K562 (cell line): ENCODE measurements around the gene AFF2. TPM values are rescaled to one million over a fixed set of nuclear protein-coding genes. Genes with fewer than 3 reads are reported as not detected.

Source experiments
- ATAC-seq: fragments of 200-7000 bp; cut with Tn5 transposase; 3 replicates; pipeline ENCODE4 v1.9.1; 2020; ENCODE audit warnings: moderate library complexity
- BruUV-seq: library from RNA; stranded (reverse); fragments of 400-500 nt; replicated peaks from 2 replicates; lab custom pipeline; 2021; lab: Mats Ljungman, UMichigan
- CTCF ChIA-PET: fragments of 300-600 bp; formaldehyde crosslinking; extraction: SDS; loops from one replicate; lab custom pipeline; 2021; ENCODE audit warnings: low intra/inter-chr PET ratio; lab: Yijun Ruan, JAX
- POLR2A ChIA-PET: fragments of 300-600, 350-650 bp; sonication (Branson Sonifier 250); formaldehyde crosslinking; extraction: SDS; loops from one replicate; lab custom pipeline; 2021; ENCODE audit warnings: antibody characterized with exemption, inconsistent platforms; lab: Yijun Ruan, JAX
- DNase-seq, 4 experiments: peaks; one replicate each; pipeline versions ENCODE4 v3.0.0 to v3.0.0-alpha.2; 2011 to 2018; ENCODE audit warnings: low spot score in 3 of 4, mixed read lengths in 3 of 4; ENCODE audit errors: extremely low read depth in 1 of 4
- FAIRE-seq: peaks from 2 replicates; lab custom pipeline; 2011; peaks lifted over from hg19 to GRCh38; lab: Jason Lieb, UNC
- H2AFZ ChIP-seq: 2 replicates; pipeline ENCODE4 v1.6.0; 2011; ENCODE audit warnings: low read depth, low read length, control low read depth, inconsistent platforms
- H3K27ac ChIP-seq: fragments of 200-600 bp; 3 replicates; pipeline ENCODE4 v1.8.0; 2011; ENCODE audit warnings: low read depth, mild to moderate bottlenecking, control low read depth, inconsistent platforms, low read length, moderate library complexity, mixed read lengths; ENCODE audit errors: extremely low read depth
- H3K27me3 ChIP-seq, 2 experiments: fragments of 300-600 bp in 1 of 2; 2 replicates in 1 of 2; 3 replicates in 1 of 2; pipeline versions ENCODE4 v1.6.0 to v1.8.0; 2011; ENCODE audit warnings: inconsistent platforms in 2 of 2, low read length in 2 of 2, mild to moderate bottlenecking in 1 of 2, mixed read lengths in 1 of 2, moderate library complexity in 1 of 2; ENCODE audit not compliant: control insufficient read depth in 2 of 2, insufficient read depth in 2 of 2
- H3K36me3 ChIP-seq: fragments of 300-600 bp; 3 replicates; pipeline ENCODE4 v1.8.0; 2011; ENCODE audit warnings: mild to moderate bottlenecking, low read length, inconsistent platforms; ENCODE audit not compliant: control insufficient read depth, insufficient read depth
- H3K4me1 ChIP-seq, 2 experiments: fragments of 200-600 bp in 1 of 2; replicated peaks in 1 of 2; 2 replicates in 1 of 2; 3 replicates in 1 of 2; pipeline versions ENCODE4 v1.5.1 to v1.8.0; 2011; ENCODE audit warnings: inconsistent platforms in 2 of 2, low read length in 2 of 2, mild to moderate bottlenecking in 1 of 2, mixed read lengths in 1 of 2, moderate library complexity in 1 of 2; ENCODE audit not compliant: control insufficient read depth in 2 of 2, insufficient read depth in 2 of 2
- H3K4me2 ChIP-seq: 2 replicates; pipeline ENCODE4 v1.6.1; 2011; ENCODE audit warnings: low read length, control low read depth, inconsistent platforms, mixed read lengths; ENCODE audit not compliant: insufficient read depth
- H3K4me3 ChIP-seq: fragments of 200-600 bp; sonication (generic), shearing (Covaris generic); 2 replicates; pipeline ENCODE4 v1.5.1; 2016; ENCODE audit warnings: control low read depth, inconsistent platforms
- H3K79me2 ChIP-seq: fragments of 200-600 bp; 3 replicates; pipeline ENCODE4 v1.8.0; 2011; ENCODE audit warnings: low read length, inconsistent platforms; ENCODE audit not compliant: control insufficient read depth, insufficient read depth
- H3K9ac ChIP-seq, 2 experiments: 2 replicates each; pipeline versions ENCODE4 v1.6.0 to v1.6.1; 2011; ENCODE audit warnings: low read depth in 2 of 2, low read length in 2 of 2, control low read depth in 1 of 2, inconsistent platforms in 1 of 2, mild to moderate bottlenecking in 1 of 2, mixed read lengths in 1 of 2; ENCODE audit not compliant: insufficient read depth in 1 of 2
- H3K9me1 ChIP-seq: one replicate; pipeline ENCODE4 v1.6.0; 2011; ENCODE audit warnings: inconsistent platforms, mild to moderate bottlenecking, low read length, moderate library complexity; ENCODE audit not compliant: control insufficient read depth, insufficient read depth
- H3K9me3 ChIP-seq: replicated peaks from 2 replicates; pipeline ENCODE4 v1.5.1; 2011; ENCODE audit warnings: low read depth, low read length, inconsistent platforms; ENCODE audit not compliant: control insufficient read depth, insufficient read depth
- H4K20me1 ChIP-seq: replicated peaks from 2 replicates; pipeline ENCODE4 v1.6.1; 2011; ENCODE audit warnings: low read length, inconsistent platforms, mixed read lengths; ENCODE audit not compliant: control insufficient read depth, insufficient read depth
- ETV6 ChIP-seq, 3 experiments: fragments of 150-350 bp in 1 of 3; sonication (generic) in 1 of 3; formaldehyde crosslinking in 1 of 3; IDR thresholded peaks; 2 replicates each; pipeline versions ENCODE4 v1.6.1 to v1.8.0; 2014 to 2022; ENCODE audit warnings: borderline replicate concordance in 2 of 3, low read depth in 2 of 3, antibody characterized with exemption in 1 of 3, low read length in 1 of 3, mild to moderate bottlenecking in 1 of 3, missing genetic modification reagents in 1 of 3
- JUNB ChIP-seq: fragments of 450-650 bp; formaldehyde crosslinking; conservative IDR thresholded peaks from 2 replicates; pipeline ENCODE4 v1.4.0; 2020; ENCODE audit warnings: mild to moderate bottlenecking
- NCOA4 ChIP-seq: fragments of 450-650 bp; IDR thresholded peaks from 2 replicates; pipeline ENCODE4 v1.6.1; 2018; ENCODE audit warnings: mild to moderate bottlenecking; ENCODE audit not compliant: partially characterized antibody
- NFYB ChIP-seq: IDR thresholded peaks from 2 replicates; pipeline ENCODE4 v1.6.1; 2011; ENCODE audit warnings: mild to moderate bottlenecking, moderate library complexity; ENCODE audit not compliant: insufficient read length; ENCODE audit errors: extremely low read depth
- OTX1 ChIP-seq: fragments of 450-650 bp; formaldehyde crosslinking; IDR thresholded peaks from 2 replicates; pipeline ENCODE4 v1.4.0; 2022; ENCODE audit warnings: mild to moderate bottlenecking
- PTRF ChIP-seq: fragments of 450-650 bp; IDR thresholded peaks from 2 replicates; pipeline ENCODE4 v1.6.1; 2016; ENCODE audit warnings: mild to moderate bottlenecking, missing genetic modification characterization, missing compliant biosample characterization
- SMARCA4 ChIP-seq: fragments of 450-650 bp; IDR thresholded peaks from 2 replicates; pipeline ENCODE4 v1.6.1; 2016
- TAL1 ChIP-seq: fragments of 450-650 bp; IDR thresholded peaks from 2 replicates; pipeline ENCODE4 v1.6.1; 2016; ENCODE audit warnings: mild to moderate bottlenecking
- TCF7L2 ChIP-seq: fragments of 150-350 bp; IDR thresholded peaks from 2 replicates; pipeline ENCODE4 v1.6.1; 2016; ENCODE audit warnings: low read depth, mild to moderate bottlenecking, low read length, moderate library complexity
- ZNF224 ChIP-seq: sonication (generic); formaldehyde crosslinking; IDR thresholded peaks from 2 replicates; pipeline ENCODE4 v1.8.0; 2022; ENCODE audit warnings: mild to moderate bottlenecking, missing genetic modification reagents
- ZNF780A ChIP-seq: fragments of 250-450 bp; sonication (Bioruptor Pico); IDR thresholded peaks from 2 replicates; pipeline ENCODE4 v1.5.0; 2021; ENCODE audit warnings: mild to moderate bottlenecking
- WGBS: fragments of 100-300 bp; shearing (Covaris generic); methylation state at CpG from one replicate; pipeline ENCODE4 v1.1.6; 2016; ENCODE audit warnings: low coverage, mixed read lengths; ENCODE audit not compliant: insufficient coverage; ENCODE audit errors: missing lambda C conversion rate; 5-methylcytosine and 5-hydroxymethylcytosine counted together
- in situ Hi-C: fragments of 300-500 bp; cut with MboI; formaldehyde crosslinking; loops from 4 replicates; pipeline ENCODE4 v1.15.0; 2018; ENCODE audit warnings: inconsistent platforms, mixed read lengths
- intact Hi-C: fragments of 100-400 bp; cut with micrococcal nuclease; formaldehyde crosslinking; loops from 2 replicates; pipeline ENCODE4 v1.14.2; 2022
- polyA plus RNA-seq, 8 experiments: library from polyadenylated mRNA; depleted of rRNA in 4 of 8; stranded (reverse) in 5 of 8; unstranded in 3 of 8; fragments of >200 nt; fragmentation: Nextera tagmentation in 2 of 8; fragmentation: Illumina TruSeq in 1 of 8; extraction: Ambion mirVana in 2 of 8; extraction: Trizol in 1 of 8; gene quantifications; 2 replicates each; pipeline versions ENCODE4 v1.2.1 to v1.2.3, GENCODE V29; 2011 to 2014; ENCODE audit warnings: inconsistent platforms in 1 of 8, missing spikeins in 1 of 8
- total RNA-seq, 7 experiments: library from RNA; depleted of rRNA in 6 of 7; stranded (reverse); fragments of >200 nt in 6 of 7; fragmentation: Illumina TruSeq in 2 of 7; extraction: Trizol in 2 of 7; gene quantifications; 2 replicates each; pipeline versions ENCODE4 v1.2.1 to v1.2.3, GENCODE V29; 2011 to 2021; ENCODE audit warnings: low replicate concordance in 1 of 7
- TF ChIP-seq, protein P1 (sequence below), 2 experiments: fragments of 250-450 bp in 1 of 2; fragments of 450-650 bp in 1 of 2; sonication (Bioruptor Pico) in 1 of 2; IDR thresholded peaks; 2 replicates each; pipeline versions ENCODE4 v1.6.1 to v1.8.0; 2016 to 2021; ENCODE audit warnings: mild to moderate bottlenecking in 2 of 2, moderate library complexity in 2 of 2, missing compliant biosample characterization in 1 of 2, missing genetic modification characterization in 1 of 2
- TF ChIP-seq, protein P2 (sequence below), 2 experiments: fragments of 450-650 bp in 1 of 2; sonication (generic) in 1 of 2; formaldehyde crosslinking in 1 of 2; IDR thresholded peaks in 1 of 2; conservative IDR thresholded peaks in 1 of 2; 2 replicates each; pipeline versions ENCODE4 v1.6.1 to v1.8.1; 2016 to 2023; ENCODE audit warnings: mild to moderate bottlenecking in 2 of 2, moderate library complexity in 2 of 2, inconsistent platforms in 1 of 2, missing genetic modification reagents in 1 of 2
- TF ChIP-seq, protein P3 (sequence below): fragments of 450-650 bp; conservative IDR thresholded peaks from 2 replicates; pipeline ENCODE4 v1.6.1; 2016; ENCODE audit warnings: missing genetic modification characterization, low read depth, mild to moderate bottlenecking, control low read depth, missing compliant biosample characterization
- TF ChIP-seq, protein P4 (sequence below): fragments of 200-800 bp; sonication (Bioruptor generic); IDR thresholded peaks from 2 replicates; pipeline ENCODE4 v1.6.1; 2017; ENCODE audit warnings: missing genetic modification characterization, missing compliant biosample characterization

AFF2 gene
- total and polyA plus RNA-seq, 9 of the 15 experiments (the other 6 are each of a cell fraction or from before 2014, with no cell fraction given), result 0.01 to 0.20 (median 0.07) TPM

DNA sequence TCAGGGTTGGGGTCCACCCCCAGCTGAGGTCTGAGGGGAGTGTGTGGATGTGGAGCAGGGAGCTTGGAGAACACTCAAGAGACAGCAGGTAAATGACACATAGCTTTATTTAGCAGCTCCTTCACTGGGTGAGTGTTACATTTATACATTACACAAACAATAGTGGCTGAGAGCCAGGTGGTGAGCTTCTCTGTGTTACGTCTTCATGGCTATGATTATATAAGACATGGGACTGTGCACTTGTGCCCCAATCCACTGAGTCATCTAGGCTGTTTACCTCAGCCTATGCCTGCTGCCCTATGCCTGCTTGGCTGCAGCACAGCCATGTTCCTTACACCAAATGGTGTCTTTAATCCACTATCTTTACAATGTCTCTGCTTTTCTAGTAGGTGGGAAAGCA lies 459.6 kb downstream of the AFF2 start:
- FAIRE-seq, result no peak
- H3K4me3 ChIP-seq, result no peak overlapping the region
- in situ Hi-C loops (no loop called here), intact Hi-C loops (no loop called here)
- no peak overlapping the region for H3K27ac ChIP-seq
- TF ChIP-seq ZNF780A (no peak), ZNF224 (CRISPR knock-in tag) (no peak), OTX1 (CRISPR knock-in tag) (no peak), TAL1 (no peak), PTRF (tag) (no peak), TCF7L2 (no peak), ETV6 (IDR thresholded peaks at IDR 0.05; ENCODE audit: borderline replicate concordance in 1 of 2, low read depth in 2 of 2, low read length in 1 of 2) (no peak), ETV6 (CRISPR knock-in tag; IDR thresholded peaks at IDR 0.05; ENCODE audit: borderline replicate concordance) (no peak), JUNB (CRISPR knock-in tag) (no peak), SMARCA4 (no peak), NFYB (no peak), NCOA4 (no peak)
- TF ChIP-seq, protein P1, sequence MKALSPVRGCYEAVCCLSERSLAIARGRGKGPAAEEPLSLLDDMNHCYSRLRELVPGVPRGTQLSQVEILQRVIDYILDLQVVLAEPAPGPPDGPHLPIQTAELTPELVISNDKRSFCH (CRISPR knock-in tag; IDR thresholded peaks at IDR 0.05), result no peak
- TF ChIP-seq, protein P1 (tag; IDR thresholded peaks at IDR 0.05), result no peak
- TF ChIP-seq, protein P2, sequence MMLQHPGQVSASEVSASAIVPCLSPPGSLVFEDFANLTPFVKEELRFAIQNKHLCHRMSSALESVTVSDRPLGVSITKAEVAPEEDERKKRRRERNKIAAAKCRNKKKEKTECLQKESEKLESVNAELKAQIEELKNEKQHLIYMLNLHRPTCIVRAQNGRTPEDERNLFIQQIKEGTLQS (IDR thresholded peaks at IDR 0.05), result no peak
- TF ChIP-seq, protein P2 (CRISPR knock-in tag; conservative IDR thresholded peaks at IDR 0.05), result no peak
- TF ChIP-seq, protein P3, sequence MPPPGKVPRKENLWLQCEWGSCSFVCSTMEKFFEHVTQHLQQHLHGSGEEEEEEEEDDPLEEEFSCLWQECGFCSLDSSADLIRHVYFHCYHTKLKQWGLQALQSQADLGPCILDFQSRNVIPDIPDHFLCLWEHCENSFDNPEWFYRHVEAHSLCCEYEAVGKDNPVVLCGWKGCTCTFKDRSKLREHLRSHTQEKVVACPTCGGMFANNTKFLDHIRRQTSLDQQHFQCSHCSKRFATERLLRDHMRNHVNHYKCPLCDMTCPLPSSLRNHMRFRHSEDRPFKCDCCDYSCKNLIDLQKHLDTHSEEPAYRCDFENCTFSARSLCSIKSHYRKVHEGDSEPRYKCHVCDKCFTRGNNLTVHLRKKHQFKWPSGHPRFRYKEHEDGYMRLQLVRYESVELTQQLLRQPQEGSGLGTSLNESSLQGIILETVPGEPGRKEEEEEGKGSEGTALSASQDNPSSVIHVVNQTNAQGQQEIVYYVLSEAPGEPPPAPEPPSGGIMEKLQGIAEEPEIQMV (tag), result no peak
- TF ChIP-seq, protein P4, sequence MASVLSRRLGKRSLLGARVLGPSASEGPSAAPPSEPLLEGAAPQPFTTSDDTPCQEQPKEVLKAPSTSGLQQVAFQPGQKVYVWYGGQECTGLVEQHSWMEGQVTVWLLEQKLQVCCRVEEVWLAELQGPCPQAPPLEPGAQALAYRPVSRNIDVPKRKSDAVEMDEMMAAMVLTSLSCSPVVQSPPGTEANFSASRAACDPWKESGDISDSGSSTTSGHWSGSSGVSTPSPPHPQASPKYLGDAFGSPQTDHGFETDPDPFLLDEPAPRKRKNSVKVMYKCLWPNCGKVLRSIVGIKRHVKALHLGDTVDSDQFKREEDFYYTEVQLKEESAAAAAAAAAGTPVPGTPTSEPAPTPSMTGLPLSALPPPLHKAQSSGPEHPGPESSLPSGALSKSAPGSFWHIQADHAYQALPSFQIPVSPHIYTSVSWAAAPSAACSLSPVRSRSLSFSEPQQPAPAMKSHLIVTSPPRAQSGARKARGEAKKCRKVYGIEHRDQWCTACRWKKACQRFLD (CRISPR knock-in tag), result no peak
- CTCF ChIA-PET, result no interaction called here
- H3K4me2 ChIP-seq, result no peak overlapping the region
- no peaks in the 10 kb centered on the region for H3K79me2 ChIP-seq
- no peaks in the 10 kb centered on the region for H4K20me1 ChIP-seq
- no peaks in the 10 kb centered on the region for H3K4me1 ChIP-seq
- H3K36me3 ChIP-seq, result no peaks in the 10 kb centered on the region
- H3K27me3 ChIP-seq, result no peaks in the 10 kb centered on the region
- no peak for ATAC-seq
- BruUV-seq, result no TSS peak
- H3K9ac ChIP-seq, result no peak overlapping the region
- no peaks in the 10 kb centered on the region for H3K9me1 ChIP-seq
- 0% methylated on average over 1 of the region's 1 CpG for WGBS
- POLR2A ChIA-PET, result no interaction called here
- no peak for DNase-seq
- H3K9me3 ChIP-seq, result no peaks in the 10 kb centered on the region
- H2AFZ ChIP-seq, result no peak overlapping the region
